ENCODE results near the gene NAB2.

- TF ChIP-seq PATZ1 (CRISPR knock-in tag; IDR thresholded peaks at IDR 0.05; ENCODE audit: borderline replicate concordance) = no peak
- TF ChIP-seq SNAI2 (CRISPR knock-in tag; IDR thresholded peaks at IDR 0.05) = no peak
- TF ChIP-seq, protein P1, sequence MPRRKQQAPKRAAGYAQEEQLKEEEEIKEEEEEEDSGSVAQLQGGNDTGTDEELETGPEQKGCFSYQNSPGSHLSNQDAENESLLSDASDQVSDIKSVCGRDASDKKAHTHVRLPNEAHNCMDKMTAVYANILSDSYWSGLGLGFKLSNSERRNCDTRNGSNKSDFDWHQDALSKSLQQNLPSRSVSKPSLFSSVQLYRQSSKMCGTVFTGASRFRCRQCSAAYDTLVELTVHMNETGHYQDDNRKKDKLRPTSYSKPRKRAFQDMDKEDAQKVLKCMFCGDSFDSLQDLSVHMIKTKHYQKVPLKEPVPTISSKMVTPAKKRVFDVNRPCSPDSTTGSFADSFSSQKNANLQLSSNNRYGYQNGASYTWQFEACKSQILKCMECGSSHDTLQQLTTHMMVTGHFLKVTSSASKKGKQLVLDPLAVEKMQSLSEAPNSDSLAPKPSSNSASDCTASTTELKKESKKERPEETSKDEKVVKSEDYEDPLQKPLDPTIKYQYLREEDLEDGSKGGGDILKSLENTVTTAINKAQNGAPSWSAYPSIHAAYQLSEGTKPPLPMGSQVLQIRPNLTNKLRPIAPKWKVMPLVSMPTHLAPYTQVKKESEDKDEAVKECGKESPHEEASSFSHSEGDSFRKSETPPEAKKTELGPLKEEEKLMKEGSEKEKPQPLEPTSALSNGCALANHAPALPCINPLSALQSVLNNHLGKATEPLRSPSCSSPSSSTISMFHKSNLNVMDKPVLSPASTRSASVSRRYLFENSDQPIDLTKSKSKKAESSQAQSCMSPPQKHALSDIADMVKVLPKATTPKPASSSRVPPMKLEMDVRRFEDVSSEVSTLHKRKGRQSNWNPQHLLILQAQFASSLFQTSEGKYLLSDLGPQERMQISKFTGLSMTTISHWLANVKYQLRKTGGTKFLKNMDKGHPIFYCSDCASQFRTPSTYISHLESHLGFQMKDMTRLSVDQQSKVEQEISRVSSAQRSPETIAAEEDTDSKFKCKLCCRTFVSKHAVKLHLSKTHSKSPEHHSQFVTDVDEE (CRISPR knock-in tag; IDR thresholded peaks at IDR 0.05) = no peak
- TF ChIP-seq ZFP3 (CRISPR knock-in tag; IDR thresholded peaks at IDR 0.05) = no peak
- no peak for TF ChIP-seq GLIS3 (CRISPR knock-in tag; IDR thresholded peaks at IDR 0.05)
- TF ChIP-seq PPARA (CRISPR knock-in tag; IDR thresholded peaks at IDR 0.05; ENCODE audit: borderline replicate concordance) = no peak
- no peak for TF ChIP-seq CREB5 (CRISPR knock-in tag; IDR thresholded peaks at IDR 0.05; ENCODE audit: low read depth)
- TF ChIP-seq ZFP30 (CRISPR knock-in tag; IDR thresholded peaks at IDR 0.05) = no peak
Measured at GRCh38 chr12:57111031-57111734, 22.3 kb downstream of the NAB2 start, which contains the start of gene STAT6.

Data from SK-N-SH treated with all-trans-retinoic acid at 6 μM for 48 hours (cell line).